Activated T-helper 1 cell treated with anti-CD3 and anti-CD28 coated beads, Interleukin-12 subunit alpha, Interleukin-12 subunit beta, Interleukin-2, Interleukin-4 antibody, amounts not matched to agents 30 ng/mL and 10 ng/mL and 1 ng/mL, durations not matched to agents 14 hours and 24 hours and 36 hours (primary cell): ENCODE results near the gene CDCA4. TPM values are rescaled to one million over a fixed set of nuclear protein-coding genes. Genes with fewer than 3 reads are reported as not detected.
A peak's percentile ranks its signal among the peaks of the same experiment; 100 is the strongest.

ENCODE experiments used
- DNase-seq: peaks from one replicate; pipeline ENCODE4 v3.0.0; 2021; ENCODE audit warnings: low spot score
- H3K27ac Mint-ChIP-seq: one replicate; pipeline ENCODE4 v1.8.0; 2021; ENCODE audit warnings: mild to moderate bottlenecking, mixed read lengths
- H3K27me3 Mint-ChIP-seq: one replicate; pipeline ENCODE4 v1.8.0; 2022; ENCODE audit warnings: mild to moderate bottlenecking, moderate library complexity, mixed read lengths; ENCODE audit not compliant: insufficient read depth
- H3K36me3 Mint-ChIP-seq: one replicate; pipeline ENCODE4 v1.8.0; 2021; ENCODE audit warnings: low read depth, mixed read lengths
- H3K4me1 Mint-ChIP-seq: one replicate; pipeline ENCODE4 v1.8.0; 2021; ENCODE audit warnings: low read depth, mixed read lengths
- H3K4me3 Mint-ChIP-seq: one replicate; pipeline ENCODE4 v1.8.0; 2021; ENCODE audit warnings: mild to moderate bottlenecking, moderate library complexity, mixed read lengths
- H3K9me3 Mint-ChIP-seq: one replicate; pipeline ENCODE4 v1.8.0; 2021; ENCODE audit warnings: mixed read lengths
- intact Hi-C: fragments of 100-400 bp; cut with micrococcal nuclease; formaldehyde crosslinking; loops from one replicate; pipeline ENCODE4 v1.15.1; 2024
- total RNA-seq: library from RNA; stranded (reverse); gene quantifications from 2 replicates; pipeline ENCODE4 v1.2.3, GENCODE V29; 2022

Gene CDCA4
- total RNA-seq, 1 donor from 2014 or later: 62.5 TPM

- H3K27me3 Mint-ChIP-seq: no peaks in the 10 kb centered on the region
- no peaks in the 10 kb centered on the region for H3K9me3 Mint-ChIP-seq
- H3K27ac Mint-ChIP-seq: no peak overlapping the region
- peaks cover 24% of the 10 kb centered on the region for H3K36me3 Mint-ChIP-seq
- no peak overlapping the region for H3K4me3 Mint-ChIP-seq
- DNase-seq: no peak
- intact Hi-C loops: no loop called here
- H3K4me1 Mint-ChIP-seq: peaks cover 5% of the 10 kb centered on the region
Measured at GRCh38 chr14:105052110-105052458, 31.2 kb upstream of the CDCA4 start.

- no peak for DNase-seq
- Mint-ChIP-seq H3K4me3 (no peak overlapping the region), H3K4me1 (peaks cover 5% of the 10 kb centered on the region), H3K27ac (no peak overlapping the region), H3K27me3 (no peaks in the 10 kb centered on the region), H3K9me3 (no peaks in the 10 kb centered on the region), H3K36me3 (peaks cover 24% of the 10 kb centered on the region)
- intact Hi-C loops: no loop called here
Measured at GRCh38 chr14:105051182-105052109, 30.6 kb upstream of the CDCA4 start.

- H3K9me3 Mint-ChIP-seq: no peaks in the 10 kb centered on the region
- no peak overlapping the region for H3K4me3 Mint-ChIP-seq
- intact Hi-C loops: no loop called here
- H3K4me1 Mint-ChIP-seq: peaks cover 11% of the 10 kb centered on the region
- no peak overlapping the region for H3K27ac Mint-ChIP-seq
- no peak for DNase-seq
- H3K36me3 Mint-ChIP-seq: peaks cover 24% of the 10 kb centered on the region
- H3K27me3 Mint-ChIP-seq: no peaks in the 10 kb centered on the region
Measured at GRCh38 chr14:105050551-105050897, 29.6 kb upstream of the CDCA4 start.

- DNase-seq: no peak
- intact Hi-C loops: loop anchor here (5.0 kb wide), 2 partner anchors 38 to 153 kb away; no protein-coding TSS in a partner anchor
- Mint-ChIP-seq H3K4me1 (peaks cover 17% of the 10 kb centered on the region), H3K27ac (no peak overlapping the region), H3K36me3 (peaks cover 23% of the 10 kb centered on the region), H3K27me3 (no peaks in the 10 kb centered on the region), H3K4me3 (no peak overlapping the region), H3K9me3 (no peaks in the 10 kb centered on the region)
Measured at GRCh38 chr14:105049753-105050550, 29.1 kb upstream of the CDCA4 start.

- intact Hi-C loops: loop anchor here (5.0 kb wide), 2 partner anchors 35 to 150 kb away; no protein-coding TSS in a partner anchor
- Mint-ChIP-seq H3K4me3 (no peak overlapping the region), H3K27me3 (no peaks in the 10 kb centered on the region), H3K27ac (no peak overlapping the region), H3K4me1 (peaks cover 16% of the 10 kb centered on the region), H3K9me3 (no peaks in the 10 kb centered on the region), H3K36me3 (peaks cover 13% of the 10 kb centered on the region)
- DNase-seq: no peak
Measured at GRCh38 chr14:105047283-105048016, 26.6 kb upstream of the CDCA4 start.

GRCh38 chr14:105046891-105047282 lies 26.0 kb upstream of the CDCA4 start:
- no peak overlapping the region for H3K4me3 Mint-ChIP-seq
- no peaks in the 10 kb centered on the region for H3K27me3 Mint-ChIP-seq
- peaks cover 12% of the 10 kb centered on the region for H3K36me3 Mint-ChIP-seq
- H3K27ac Mint-ChIP-seq: no peak overlapping the region
- H3K9me3 Mint-ChIP-seq: no peaks in the 10 kb centered on the region
- H3K4me1 Mint-ChIP-seq: peaks cover 16% of the 10 kb centered on the region
- intact Hi-C loops: loop anchor here (5.0 kb wide), 2 partner anchors 35 to 150 kb away; no protein-coding TSS in a partner anchor
- no peak for DNase-seq

- Mint-ChIP-seq H3K9me3 (no peaks in the 10 kb centered on the region), H3K36me3 (peaks cover 2% of the 10 kb centered on the region), H3K27ac (peak overlapping the region; percentile 32), H3K4me1 (peaks cover 16% of the 10 kb centered on the region), H3K27me3 (no peaks in the 10 kb centered on the region), H3K4me3 (no peak overlapping the region)
- DNase-seq: peak; percentile 88
- intact Hi-C loops: loop anchor here (1.0 to 5.0 kb wide), 6 partner anchors 19 to 149 kb away; partner anchors contain the start of genes CDCA4 and GPR132
Measured at GRCh38 chr14:105045710-105046326, 24.9 kb upstream of the CDCA4 start.

- peaks cover 16% of the 10 kb centered on the region for H3K4me1 Mint-ChIP-seq
Measured at GRCh38 chr14:105043641-105044040, 22.8 kb upstream of the CDCA4 start.

GRCh38 chr14:105042813-105043212 lies 21.9 kb upstream of the CDCA4 start:
- no peaks in the 10 kb centered on the region for H3K36me3 Mint-ChIP-seq
- intact Hi-C loops: no loop called here
- H3K27me3 Mint-ChIP-seq: no peaks in the 10 kb centered on the region
- peaks cover 16% of the 10 kb centered on the region for H3K4me1 Mint-ChIP-seq
- DNase-seq: no peak
- no peaks in the 10 kb centered on the region for H3K9me3 Mint-ChIP-seq
- H3K27ac Mint-ChIP-seq: no peak overlapping the region
- H3K4me3 Mint-ChIP-seq: no peak overlapping the region

More at GRCh38 chr14:105043641-105044040, 22.8 kb upstream of the CDCA4 start:
- H3K4me3 Mint-ChIP-seq: no peak overlapping the region
- no peaks in the 10 kb centered on the region for H3K9me3 Mint-ChIP-seq
- no peak overlapping the region for H3K27ac Mint-ChIP-seq
- no peaks in the 10 kb centered on the region for H3K36me3 Mint-ChIP-seq
- DNase-seq: no peak
- intact Hi-C loops: no loop called here
- no peaks in the 10 kb centered on the region for H3K27me3 Mint-ChIP-seq

- Mint-ChIP-seq H3K4me1 (peaks cover 16% of the 10 kb centered on the region), H3K36me3 (no peaks in the 10 kb centered on the region), H3K9me3 (no peaks in the 10 kb centered on the region), H3K4me3 (no peak overlapping the region), H3K27me3 (peaks cover 2% of the 10 kb centered on the region), H3K27ac (no peak overlapping the region)
- DNase-seq: no peak
- intact Hi-C loops: no loop called here
Measured at GRCh38 chr14:105041841-105042765, 21.2 kb upstream of the CDCA4 start.

- no peak for DNase-seq
- H3K4me3 Mint-ChIP-seq: no peak overlapping the region
- peaks cover 1% of the 10 kb centered on the region for H3K4me1 Mint-ChIP-seq
- H3K36me3 Mint-ChIP-seq: no peaks in the 10 kb centered on the region
- no peaks in the 10 kb centered on the region for H3K9me3 Mint-ChIP-seq
- H3K27me3 Mint-ChIP-seq: peaks cover 2% of the 10 kb centered on the region
- no peak overlapping the region for H3K27ac Mint-ChIP-seq
- intact Hi-C loops: no loop called here
Measured at GRCh38 chr14:105039458-105040205, 18.7 kb upstream of the CDCA4 start.
